GM18526 (cell line): ENCODE results near the gene HLA-E.

Source experiments
- POLR2A ChIP-seq: IDR thresholded peaks from 3 replicates; pipeline ENCODE4 v1.6.1; 2011; ENCODE audit not compliant: insufficient read length; ENCODE audit errors: extremely low read depth

The HLA-E gene

GRCh38 chr6:30497714-30498113 lies 8.4 kb downstream of the HLA-E start:
- TF ChIP-seq POLR2A = no peak

GRCh38 chr6:30500421-30501355 lies 11.4 kb downstream of the HLA-E start:
- no peak for TF ChIP-seq POLR2A

GRCh38 chr6:30507849-30508827 lies 18.8 kb downstream of the HLA-E start:
- peak; percentile 18 for TF ChIP-seq POLR2A

- TF ChIP-seq POLR2A = no peak
These were observed 19.8 kb downstream of the HLA-E start for GRCh38 chr6:30508890-30509736.

- TF ChIP-seq POLR2A = no peak
These were observed 21.3 kb downstream of the HLA-E start for GRCh38 chr6:30510419-30511168.

GRCh38 chr6:30511169-30511546 lies 21.8 kb downstream of the HLA-E start:
- no peak for TF ChIP-seq POLR2A

GRCh38 chr6:30513451-30513850 lies 24.1 kb downstream of the HLA-E start:
- TF ChIP-seq POLR2A = no peak

GRCh38 chr6:30515106-30515505 lies 25.8 kb downstream of the HLA-E start:
- TF ChIP-seq POLR2A = no peak

- peak; percentile 56 for TF ChIP-seq POLR2A
These were observed 26.8 kb downstream of the HLA-E start for GRCh38 chr6:30515944-30516753.

GRCh38 chr6:30520522-30520921 lies 31.2 kb downstream of the HLA-E start:
- no peak for TF ChIP-seq POLR2A

GRCh38 chr6:30530014-30530413 lies 40.7 kb downstream of the HLA-E start:
- TF ChIP-seq POLR2A = no peak

GRCh38 chr6:30533460-30534294 lies 44.4 kb downstream of the HLA-E start:
- TF ChIP-seq POLR2A = no peak
